HEK293 (cell line): ENCODE measurements around the gene ITGB6.

Experiments used
- MYNN ChIP-seq: fragments of 450-650 bp; formaldehyde crosslinking; IDR thresholded peaks from 2 replicates; pipeline ENCODE4 v1.5.1; 2016; ENCODE audit warnings: missing biosample characterization, missing genetic modification characterization, borderline replicate concordance
- WT1 ChIP-seq: fragments of 450-650 bp; formaldehyde crosslinking; IDR thresholded peaks from 2 replicates; pipeline ENCODE4 v1.5.1; 2016; ENCODE audit warnings: missing biosample characterization, missing genetic modification characterization

DNA sequence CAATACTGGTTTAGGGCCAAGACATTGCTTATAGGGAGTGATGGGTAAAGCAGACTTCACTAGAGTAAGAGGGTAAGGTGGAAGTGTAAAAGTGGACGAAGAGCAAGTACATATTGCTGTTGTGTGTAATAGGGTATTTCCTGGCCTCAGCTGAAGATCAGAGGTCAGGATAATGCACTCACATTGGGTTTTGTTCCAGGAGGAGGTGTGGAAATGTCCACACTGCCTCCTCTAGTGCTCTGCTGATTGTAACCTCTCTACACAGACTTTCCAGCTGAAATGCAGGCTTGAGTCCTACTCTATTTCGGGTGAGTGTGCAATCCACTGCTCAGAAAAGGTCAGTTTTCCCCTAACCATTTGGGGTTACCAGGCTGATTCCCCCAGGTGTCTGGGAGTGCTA is 96.0 kb downstream of the ITGB6 start:
- TF ChIP-seq WT1 (tag by site-specific recombination) (no peak), MYNN (tag by site-specific recombination) (no peak)
